Activated CD4-positive, alpha-beta T cell treated with anti-CD3 and anti-CD28 coated beads for 4 hours (primary cell): ENCODE results near the gene GLYR1.
"Not testable (repeated sequence)": the region's sequence is repeated elsewhere in the genome, so short reads cannot be mapped to it uniquely, and the experiment has no call there.

Experiments used
- DNase-seq, 2 donors: peaks; one replicate each; pipeline ENCODE4 v3.0.0-alpha.2; 2020

Gene GLYR1

DNA sequence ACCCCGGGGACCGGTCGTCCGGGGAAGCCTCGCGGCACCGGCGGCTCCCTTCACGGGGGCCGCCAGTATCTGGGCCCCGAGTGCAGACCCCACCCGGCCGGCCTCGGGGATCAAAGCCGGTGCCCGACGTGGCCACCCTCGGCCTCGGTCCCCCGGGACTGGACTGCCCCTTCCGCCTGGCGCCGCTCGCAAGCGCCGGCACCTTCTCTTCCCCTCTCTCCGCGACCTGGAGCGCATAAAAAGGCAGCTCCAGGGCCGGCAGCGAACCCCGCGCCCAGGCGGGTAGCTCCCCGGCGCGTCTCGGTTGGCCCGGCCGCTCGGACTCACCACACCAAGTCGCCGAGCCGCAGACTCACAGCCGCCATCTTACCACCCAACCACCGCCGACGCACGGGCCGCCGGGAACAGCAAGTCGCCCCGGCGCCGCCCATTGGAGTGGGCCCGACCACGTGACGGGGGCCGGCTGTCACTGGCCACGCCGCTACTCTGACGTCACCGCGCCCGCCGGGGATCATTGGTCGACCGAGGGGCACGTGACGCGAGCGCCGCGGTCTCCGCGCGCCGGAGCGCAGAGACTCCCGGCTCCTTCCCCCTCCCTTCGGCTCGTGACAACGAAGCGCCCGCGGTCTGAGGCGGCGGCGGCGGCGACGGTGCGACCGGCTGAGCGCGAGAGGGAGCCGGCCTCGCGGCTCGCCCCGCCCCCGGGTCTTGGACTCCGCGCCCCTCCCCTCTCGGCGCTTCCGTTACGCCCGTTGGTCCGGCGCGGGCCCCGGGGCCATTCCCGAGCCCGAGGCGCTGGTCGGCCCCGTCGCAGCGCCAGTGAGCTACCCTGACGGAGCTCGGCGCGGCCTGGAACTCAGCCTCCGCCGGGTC, at the start of gene GLYR1, which contains the start of gene UBN1:
TSS of gene GLYR1 (minus strand) at position 388 of the 873 bp plus-strand sequence. CDS start at position 365, 23 bp downstream.
TSS of gene UBN1 (plus strand) at position 581 of the 873 bp plus-strand sequence. CDS start 5,437 bp downstream, outside the sequence.
- peak; percentile 100 for DNase-seq

DNA sequence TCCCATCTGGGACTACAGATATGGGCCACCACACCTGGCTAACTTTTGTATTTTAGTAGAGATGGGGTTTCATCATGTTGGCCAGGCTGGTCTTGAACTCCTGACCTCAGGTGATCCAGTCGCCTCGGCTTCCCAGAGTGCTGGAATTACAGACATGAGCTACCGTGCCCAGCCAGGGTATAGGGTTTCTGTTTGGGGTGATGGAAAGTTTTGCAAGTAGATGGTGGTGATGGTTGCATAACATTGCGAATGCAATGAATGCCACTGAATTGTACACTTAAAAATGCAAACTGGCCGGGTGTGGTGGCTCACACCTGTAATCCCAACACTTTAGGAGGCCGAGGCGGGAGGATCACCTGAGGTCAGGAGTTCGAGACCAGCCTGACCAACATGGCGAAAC, 49.7 kb upstream of the GLYR1 start:
- not testable (repeated sequence) for DNase-seq

DNA sequence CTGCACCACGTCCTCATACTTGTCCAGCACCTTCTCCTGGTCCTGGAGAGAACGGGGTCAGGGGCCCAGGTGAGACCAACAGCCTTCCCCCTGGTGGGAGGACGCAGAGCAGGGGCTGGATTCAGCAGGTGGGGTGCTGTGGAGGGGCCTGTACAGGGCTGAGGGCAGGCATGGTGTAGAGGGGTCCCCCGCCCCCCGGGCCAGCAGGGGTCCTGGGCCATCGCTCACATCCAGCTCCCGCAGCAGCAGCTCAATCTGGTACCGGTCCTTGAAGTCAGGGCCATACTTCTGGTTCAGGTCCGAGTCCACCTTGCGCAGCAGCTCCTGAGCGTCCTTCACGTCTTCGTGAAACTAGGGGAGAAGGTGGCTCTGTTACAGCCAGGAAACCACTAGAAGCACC, 48.3 kb upstream of the GLYR1 start:
- no peak for DNase-seq

DNA sequence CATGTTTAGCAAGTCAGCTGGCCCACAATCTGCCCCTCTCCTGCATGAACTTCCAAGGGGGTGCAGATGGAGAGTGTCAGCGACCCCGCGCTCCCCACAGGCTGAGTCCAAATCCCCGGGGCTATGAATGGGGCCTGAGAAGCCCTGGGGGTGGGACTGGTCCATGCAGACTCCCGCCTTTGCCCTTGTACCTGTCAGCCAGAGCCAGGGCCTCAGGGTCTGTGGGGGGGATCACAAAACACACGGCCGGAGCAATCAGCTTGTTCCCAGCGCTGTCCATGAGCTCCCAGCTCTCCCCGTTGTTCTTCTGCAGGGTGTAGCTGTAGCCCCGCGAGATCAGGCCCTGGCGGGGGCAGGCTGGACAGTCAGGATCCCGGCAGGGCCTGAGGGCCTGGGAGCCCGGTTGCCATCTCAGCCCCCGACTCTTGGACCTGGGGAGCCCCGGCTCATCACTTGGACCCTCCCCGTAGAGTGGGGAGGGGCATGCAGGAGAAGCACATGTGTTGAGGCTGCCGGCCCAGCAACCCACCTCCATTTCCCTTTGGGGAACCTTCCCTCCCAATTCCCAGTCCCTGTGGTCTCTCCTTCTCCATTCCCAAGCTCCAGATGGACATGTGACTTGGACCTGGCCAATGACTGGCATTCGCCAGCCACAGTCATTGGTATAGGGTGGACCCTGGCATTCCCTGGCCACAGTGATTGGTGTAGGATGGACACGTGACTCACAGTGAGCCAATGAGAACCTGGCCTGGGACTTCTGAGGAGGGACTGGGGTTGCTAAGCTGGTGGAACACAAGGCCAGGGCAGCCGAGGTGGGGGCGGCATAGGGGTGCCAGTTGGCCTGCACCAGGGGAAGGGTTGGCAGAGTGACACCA, 47.4 kb upstream of the GLYR1 start:
- DNase-seq: no peak

DNA sequence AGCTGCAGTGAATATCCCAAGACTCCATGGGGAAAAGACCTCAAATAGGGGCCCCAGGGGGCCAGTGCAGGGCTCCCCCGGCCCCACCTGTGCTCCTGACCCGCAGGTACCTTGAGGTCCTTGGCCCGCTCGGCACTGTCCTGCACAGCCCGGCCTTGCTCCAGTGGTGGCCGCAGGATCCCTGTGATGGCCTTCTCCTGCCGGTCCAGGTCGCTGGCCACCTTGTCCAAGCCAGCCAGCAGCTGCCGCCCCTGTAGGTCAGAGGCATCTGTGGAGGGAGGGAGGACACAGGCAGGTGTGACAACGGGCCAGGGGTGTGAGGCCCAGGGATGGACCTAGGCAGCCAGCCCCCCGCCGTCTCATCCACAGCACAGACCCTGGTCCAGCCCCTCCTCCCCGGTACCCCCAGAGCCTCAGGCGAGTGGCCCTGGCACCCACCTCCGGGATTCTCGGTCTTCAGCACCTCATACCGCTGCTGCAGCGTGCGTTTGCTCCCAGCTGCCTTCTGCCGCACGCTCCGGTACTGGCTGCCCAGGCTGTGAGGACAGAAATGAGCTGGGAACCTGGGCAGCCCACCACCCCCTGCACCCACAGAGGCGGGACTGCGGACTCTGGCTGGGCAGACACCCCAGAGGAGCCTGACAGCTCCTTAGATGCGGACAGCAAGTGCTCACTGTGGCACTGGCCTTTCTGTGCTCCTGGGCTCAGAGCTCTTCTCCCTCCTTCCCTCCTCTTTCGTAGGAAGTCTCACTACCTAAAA, 46.2 kb upstream of the GLYR1 start:
- DNase-seq: no peak

DNA sequence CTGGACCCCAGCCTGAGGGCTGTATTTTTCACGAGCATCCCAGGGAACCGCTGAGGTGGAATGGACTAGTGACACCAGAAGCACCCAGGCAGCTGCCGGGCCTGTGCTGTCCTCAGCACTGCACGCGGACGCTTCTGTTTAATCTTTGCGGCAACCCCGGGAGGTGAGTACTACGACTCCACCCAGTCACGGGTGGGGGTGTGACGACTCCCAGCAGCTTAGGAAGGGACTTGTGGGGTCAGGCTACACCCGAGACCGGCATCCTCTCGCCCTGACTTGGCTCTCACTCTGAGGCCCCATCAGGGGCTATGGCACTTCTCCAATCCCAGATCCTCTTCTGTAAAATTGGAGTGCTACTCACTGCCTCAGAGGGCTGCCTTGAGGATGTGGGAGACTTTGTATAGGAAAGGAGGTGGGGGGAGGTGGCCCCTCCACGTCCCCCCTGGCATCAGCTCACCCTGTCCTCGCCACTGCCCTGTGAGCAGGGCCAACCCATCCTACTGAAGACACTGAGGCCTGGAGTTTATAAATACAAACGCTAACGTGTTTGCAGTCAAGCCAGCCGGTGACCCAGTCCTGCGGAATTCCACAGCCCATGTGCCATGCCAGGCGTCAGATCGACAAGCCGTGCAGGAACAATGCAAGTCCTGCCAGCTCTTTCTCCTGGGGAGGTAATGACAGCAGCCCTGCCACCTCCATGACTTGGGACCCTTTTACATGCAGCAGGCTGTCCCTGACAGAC, 45.4 kb upstream of the GLYR1 start:
- DNase-seq: no peak

DNA sequence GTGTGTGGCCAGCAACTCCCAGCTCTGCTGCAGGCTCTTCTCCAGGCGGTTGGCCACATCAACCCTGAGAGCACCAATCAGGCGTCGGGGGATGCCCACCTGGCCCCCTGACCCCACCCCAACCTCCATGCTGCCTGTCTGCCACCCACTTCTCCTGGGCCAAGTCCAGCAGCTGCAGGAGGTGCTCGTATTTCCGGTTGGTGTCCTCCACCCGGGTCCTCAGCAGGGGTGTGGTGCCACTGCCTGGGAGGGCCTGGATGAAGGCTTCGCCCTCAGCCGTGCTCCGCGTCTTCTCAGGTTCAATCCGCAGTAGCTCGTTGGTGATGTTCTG, 44.8 kb upstream of the GLYR1 start:
- no peak for DNase-seq

DNA sequence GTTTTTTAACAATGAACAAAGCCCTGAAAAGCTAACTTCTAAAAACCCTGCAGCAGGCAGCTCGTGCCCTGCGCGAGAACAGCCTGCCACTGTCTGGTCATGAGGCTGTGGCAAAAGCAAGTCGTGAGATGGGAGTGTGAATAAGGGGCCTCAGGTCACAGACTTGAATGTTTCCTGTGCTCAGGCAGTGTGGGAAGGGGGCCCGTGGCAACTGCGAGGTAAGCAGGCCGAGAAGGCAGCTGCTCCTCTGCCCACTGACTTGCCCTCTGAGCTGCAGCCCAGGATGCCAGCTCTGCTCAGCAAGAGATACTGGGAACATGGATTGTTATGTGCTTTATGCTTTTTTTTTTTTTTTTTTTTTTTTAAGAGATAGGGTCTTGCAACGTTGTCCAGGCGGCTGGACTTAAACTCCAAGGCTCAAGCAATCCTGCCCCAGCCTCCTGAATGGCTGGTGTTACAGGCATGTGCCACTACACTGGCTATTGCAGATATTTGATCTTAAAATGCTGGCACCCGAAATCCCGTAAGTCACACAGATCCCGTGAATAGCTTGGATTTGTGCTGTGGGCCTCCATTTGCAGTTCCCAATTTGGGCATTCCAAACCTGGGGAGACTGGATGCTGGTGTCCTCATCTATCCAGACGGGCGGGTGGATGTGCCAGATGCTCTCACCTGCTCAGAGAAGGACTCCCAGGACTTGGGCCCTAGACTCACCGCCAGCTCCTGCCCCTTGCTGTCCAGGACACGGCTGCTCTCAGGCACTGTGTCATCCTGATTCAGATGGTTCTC, 44.2 kb upstream of the GLYR1 start:
- no peak for DNase-seq

DNA sequence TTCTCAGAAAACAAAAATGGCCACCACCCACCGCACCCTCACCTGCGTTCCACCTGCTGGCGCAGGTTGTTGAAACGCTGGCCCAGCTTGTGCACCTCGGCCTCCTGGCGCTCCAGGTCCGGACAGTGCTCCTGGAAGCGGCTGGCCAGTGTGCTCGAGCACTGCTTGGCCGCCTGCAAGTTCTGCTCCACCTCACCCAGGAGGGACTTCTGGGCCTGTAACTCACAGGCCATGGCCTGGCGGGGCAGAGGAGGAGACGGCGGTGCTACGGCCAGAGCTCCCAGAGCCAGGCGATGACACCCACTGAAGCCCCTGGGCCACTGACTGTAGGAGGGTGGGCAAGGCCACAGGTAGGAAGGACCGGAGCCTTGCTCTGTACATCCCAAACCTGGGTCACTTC, 43.6 kb upstream of the GLYR1 start:
- no peak for DNase-seq

DNA sequence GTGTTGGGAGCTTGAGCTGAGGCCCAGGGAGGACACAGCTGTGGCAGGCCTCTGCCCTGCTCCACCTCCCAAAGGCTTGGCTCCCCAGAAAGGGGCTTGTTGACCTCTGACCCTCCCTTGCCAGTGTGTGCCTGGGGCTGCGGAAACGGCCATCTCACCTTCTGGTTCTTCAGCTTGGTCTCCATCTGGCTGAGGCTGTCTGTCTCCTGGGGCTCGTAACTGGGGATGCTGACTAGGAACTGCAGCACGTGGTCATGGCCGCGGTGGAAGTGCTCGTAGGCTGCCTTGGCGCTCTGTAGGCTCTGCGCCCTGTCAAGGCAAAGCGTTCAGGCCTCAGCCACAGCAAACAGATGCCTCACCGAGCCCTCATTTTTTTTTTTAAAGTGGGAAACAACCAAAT, 42.9 kb upstream of the GLYR1 start:
- DNase-seq: no peak

DNA sequence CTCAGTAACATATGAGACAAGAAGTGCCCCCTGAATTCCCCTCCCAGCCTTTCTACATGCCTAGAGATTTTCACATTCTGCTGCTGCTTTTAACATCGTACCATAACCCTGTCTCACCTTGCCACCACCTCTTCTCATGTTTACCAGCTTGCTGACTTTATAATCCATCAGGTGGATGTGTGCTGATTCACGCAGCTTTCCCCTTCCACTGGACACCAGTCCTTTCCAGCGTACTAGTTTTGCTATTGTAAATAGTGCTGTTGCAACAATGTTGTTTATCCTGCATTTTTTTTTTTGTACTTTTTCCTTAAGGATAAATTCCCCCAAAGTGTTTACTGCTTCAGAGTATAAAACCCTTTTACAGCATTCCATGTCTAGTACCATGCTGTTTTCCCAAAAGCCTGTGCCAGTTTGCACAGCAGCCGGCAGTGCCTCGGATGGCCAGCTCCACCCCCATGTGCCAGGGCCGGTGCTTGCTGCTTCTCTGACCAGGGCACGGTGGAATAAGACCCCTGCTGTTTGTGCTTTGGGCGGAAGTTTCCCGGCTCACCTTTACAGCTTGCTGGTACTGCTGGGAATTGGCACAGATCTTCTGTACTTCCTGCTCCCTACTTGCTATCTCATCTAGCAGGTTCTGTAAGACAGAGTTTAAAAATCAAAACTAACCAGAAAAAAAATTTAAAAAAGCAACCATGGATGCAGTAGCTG, 41.5 kb upstream of the GLYR1 start:
- no peak for DNase-seq

DNA sequence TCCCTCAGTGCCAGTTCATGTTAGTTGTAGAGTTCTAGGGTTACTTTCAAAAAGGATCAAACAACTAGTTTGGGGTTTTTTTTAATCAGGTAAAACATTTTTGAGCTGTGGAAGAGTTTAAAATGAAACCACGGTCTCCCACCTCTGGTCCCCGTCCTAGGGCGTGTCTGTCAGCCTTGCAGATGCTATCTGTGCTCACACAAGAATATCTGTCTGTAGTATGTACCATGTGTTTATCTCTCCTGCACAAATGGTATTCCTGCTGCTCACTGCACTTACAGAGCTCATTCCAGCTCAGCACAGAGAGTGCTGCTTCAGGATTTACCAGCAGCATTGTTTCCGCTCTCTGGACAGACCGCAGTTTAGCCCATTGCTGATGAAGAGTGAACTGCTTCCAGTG, 39.1 kb upstream of the GLYR1 start:
- no peak for DNase-seq

DNA sequence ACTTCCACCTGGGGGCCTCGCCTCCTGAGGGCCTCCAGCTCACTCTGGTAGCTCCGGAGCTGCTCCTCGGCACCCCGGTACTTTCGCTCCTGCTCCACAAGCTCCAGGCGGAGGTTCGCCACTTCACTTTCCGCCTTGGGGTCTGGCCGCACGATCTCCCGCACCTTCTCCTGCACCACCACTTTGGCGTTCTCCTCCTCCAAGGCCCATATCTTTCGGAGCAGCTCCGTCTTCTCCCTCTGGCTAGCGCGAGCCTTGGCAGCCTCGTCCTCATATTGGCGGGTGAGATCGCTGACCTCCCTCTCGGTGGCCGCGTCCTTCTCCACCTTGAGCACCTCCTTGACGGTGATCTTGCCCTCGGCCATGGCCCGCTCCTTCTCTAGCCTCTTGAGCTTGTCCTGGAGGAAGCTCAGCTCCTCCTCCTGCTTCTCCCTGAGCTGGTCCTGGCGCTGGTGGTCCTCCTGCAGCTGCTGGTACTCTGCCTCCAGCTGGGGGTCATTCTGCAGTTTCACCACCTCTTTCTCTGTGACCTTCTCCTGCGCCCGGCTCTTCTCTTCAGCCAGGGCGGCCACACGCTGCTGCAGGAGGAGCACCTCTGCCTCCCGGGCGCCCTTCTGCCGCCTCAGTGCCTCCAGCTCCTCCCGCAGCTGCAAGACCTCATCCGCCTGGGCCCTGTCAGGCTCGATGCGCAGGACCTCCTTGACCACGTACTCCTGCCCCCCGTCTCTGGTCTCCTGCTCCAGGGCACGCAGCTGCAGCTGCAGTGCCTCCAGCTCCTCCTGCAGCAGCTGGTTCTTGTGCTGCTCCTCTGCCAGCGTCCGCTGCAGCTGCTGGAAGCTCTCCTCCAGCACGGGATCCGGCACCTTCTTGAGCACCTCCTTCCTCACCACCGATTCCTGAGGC, 38.1 kb upstream of the GLYR1 start:
- no peak for DNase-seq

DNA sequence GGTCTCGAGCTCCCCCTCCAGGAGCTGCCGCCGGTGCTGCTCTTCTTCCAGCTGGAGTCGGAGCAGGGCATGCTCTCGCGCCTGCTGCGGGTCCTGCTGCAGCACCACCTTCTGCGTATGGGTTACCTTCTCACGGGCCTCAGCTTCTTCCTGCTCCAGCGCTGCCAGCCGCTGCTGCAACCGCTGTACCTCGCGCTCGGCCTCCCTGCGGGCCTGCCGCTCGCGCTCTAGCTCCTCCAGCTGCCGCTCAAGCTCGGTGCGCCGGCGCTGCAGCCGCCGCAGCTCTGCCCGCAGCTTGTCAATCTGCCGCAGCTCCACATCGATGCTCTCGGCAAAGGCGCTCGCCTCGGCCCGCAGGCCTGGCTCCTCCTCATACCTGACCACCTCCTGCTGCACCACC, 37.1 kb upstream of the GLYR1 start:
- DNase-seq: no peak

DNA sequence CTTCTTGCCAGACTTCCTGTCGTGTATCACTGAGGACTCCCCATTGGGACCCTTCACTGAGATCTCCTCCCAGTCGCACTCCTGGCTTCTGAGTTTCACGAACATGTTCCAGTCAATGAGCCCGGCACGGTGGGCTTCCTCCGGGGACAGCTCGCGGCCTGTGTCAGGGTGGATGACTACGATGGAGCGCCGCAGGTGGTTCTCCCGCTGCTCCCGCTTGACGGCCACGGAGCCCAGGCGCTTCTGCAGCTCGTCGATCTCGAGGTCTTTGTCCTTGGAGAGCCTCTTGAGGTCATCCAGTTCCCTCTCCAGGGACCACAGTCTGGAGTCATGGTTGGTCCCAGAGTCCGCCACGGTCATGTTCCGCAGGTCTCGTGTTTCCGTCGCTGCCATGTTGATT, 36.4 kb upstream of the GLYR1 start:
- no peak for DNase-seq

DNA sequence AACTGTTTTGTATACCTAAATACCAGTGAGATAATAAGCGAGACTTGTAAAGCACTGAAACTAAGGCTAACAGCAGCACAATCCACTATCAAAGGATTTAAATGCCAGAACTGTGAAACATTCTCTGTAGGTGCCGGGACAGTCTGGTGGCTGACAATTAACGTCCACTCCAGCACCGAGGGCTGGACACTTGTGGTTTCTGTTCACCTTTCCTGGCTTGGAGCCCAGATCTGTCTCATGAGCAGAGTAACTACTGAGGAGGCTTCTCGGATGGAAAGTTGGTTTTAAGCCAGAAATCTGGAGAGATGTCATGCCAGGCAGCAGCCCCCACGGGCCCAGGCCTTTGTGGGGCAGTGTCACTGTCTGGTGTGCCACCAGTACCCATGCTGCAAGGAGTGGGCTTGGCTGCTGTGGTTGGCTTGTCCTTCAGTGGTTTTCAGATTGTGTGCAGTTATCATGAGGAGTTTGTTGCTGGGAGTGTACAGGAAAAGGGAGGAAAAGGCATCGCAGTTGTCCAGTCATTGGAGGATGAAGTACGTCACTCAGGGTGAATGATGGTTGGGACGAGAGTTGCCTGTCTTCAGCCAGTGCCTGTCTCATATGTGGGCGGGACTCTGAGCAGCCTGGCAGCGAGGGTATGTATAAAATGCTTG, 35.7 kb upstream of the GLYR1 start:
- DNase-seq: no peak

DNA sequence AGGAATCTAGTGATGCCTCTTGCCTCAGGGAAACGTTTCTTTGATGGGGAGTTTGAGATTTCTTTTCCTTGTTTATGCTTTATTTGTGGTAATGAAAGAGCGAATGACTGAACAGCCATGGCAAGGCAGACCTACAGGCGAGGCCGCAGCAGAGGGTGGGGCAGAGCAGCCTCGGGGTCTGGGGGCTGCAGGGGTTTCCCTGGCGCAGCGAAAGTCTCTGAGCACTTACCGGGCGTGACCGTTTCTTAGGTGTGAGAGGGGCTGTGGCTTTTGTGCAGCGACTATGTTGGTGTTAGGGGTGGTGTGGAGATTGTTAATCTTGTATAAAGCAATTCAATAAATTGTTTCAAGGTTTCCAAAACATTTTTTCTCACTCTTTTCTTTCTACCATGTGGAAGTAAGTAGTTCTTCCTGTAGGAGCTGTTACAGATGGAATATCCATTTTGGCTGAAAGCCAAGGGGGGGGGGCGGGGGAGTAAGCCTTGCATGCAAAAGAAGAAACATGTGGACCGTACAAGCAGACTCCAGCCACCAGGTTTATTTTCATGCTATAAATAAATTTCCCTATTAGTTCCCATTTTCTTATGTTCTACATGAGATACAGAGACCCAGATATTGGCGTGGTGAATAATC, 35.0 kb upstream of the GLYR1 start:
- DNase-seq: no peak

DNA sequence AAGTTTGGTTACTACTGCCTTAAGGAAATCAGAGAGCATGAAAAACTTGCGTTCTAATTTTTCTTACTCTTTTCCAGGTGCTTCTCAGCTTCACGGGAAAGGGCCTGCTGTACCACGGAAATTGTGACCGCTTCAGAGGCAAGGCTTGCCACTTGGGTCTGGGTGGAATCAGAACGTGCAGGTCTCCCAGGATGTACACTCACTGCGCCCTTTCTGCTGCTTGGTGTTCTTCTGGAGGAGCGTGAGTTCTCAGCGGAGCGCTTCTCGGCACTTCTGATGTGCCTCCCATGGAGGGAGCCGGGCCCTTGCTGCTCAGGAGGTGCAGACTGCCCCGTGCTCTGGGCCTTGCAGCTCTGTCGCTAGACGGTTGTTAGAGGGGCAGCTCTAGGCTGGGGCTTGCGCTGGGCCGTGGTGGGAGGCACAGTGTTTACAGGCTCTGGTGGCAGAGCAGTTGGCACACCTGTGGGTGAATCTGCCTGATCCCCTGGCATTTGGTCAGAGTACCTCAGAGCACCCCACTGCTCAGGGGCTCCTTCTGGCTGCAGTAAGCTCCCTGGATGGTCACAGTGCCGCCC, 33.0 kb upstream of the GLYR1 start:
- no peak for DNase-seq
